Kidney glomerular epithelial cell (primary cell): ENCODE measurements around the gene METRNL.
"Not testable (repeated sequence)": the region's sequence is repeated elsewhere in the genome, so short reads cannot be mapped to it uniquely, and the experiment has no call there.

Experiments used
- DNase-seq: peaks from one replicate; lab custom pipeline; 2025; lab: John Stamatoyannopoulos, UW

METRNL gene

GRCh38 chr17:83079352-83079747 is at the start of gene METRNL:
METRNL (plus strand) TSS chr17:83079609; CDS start chr17:83079816, 207 bp downstream.
- DNase-seq: peak; percentile 19

GRCh38 chr17:83030432-83030831 is 49.0 kb upstream of the METRNL start:
- DNase-seq: no peak

- DNase-seq: no peak
Observed at GRCh38 chr17:83031321-83031945, 48.0 kb upstream of the METRNL start.

- not testable (repeated sequence) for DNase-seq
Observed at GRCh38 chr17:83031946-83032451, 47.4 kb upstream of the METRNL start.

GRCh38 chr17:83032781-83033180 is 46.6 kb upstream of the METRNL start:
- no peak for DNase-seq

- DNase-seq: no peak
Observed at GRCh38 chr17:83034525-83034924, 44.9 kb upstream of the METRNL start.

- no peak for DNase-seq
Observed at GRCh38 chr17:83035722-83036121, 43.7 kb upstream of the METRNL start.

GRCh38 chr17:83036193-83036592 is 43.2 kb upstream of the METRNL start:
- DNase-seq: no peak

GRCh38 chr17:83036666-83037065 is 42.7 kb upstream of the METRNL start:
- DNase-seq: no peak

- DNase-seq: no peak
Observed at GRCh38 chr17:83037084-83037873, 42.1 kb upstream of the METRNL start.

GRCh38 chr17:83037874-83038165 is 41.6 kb upstream of the METRNL start:
- DNase-seq: no peak

GRCh38 chr17:83038983-83039382 is 40.4 kb upstream of the METRNL start:
- not testable (repeated sequence) for DNase-seq

GRCh38 chr17:83041305-83041704 is 38.1 kb upstream of the METRNL start:
- no peak for DNase-seq

GRCh38 chr17:83042522-83043158 is 36.8 kb upstream of the METRNL start:
- DNase-seq: no peak

- not testable (repeated sequence) for DNase-seq
Observed at GRCh38 chr17:83044479-83044878, 34.9 kb upstream of the METRNL start.

- no peak for DNase-seq
Observed at GRCh38 chr17:83046448-83047181, 32.8 kb upstream of the METRNL start.

GRCh38 chr17:83047182-83047478 is 32.3 kb upstream of the METRNL start:
- DNase-seq: no peak

GRCh38 chr17:83047818-83048475 is 31.5 kb upstream of the METRNL start:
- not testable (repeated sequence) for DNase-seq

GRCh38 chr17:83050651-83051395 is 28.6 kb upstream of the METRNL start:
- DNase-seq: no peak

- DNase-seq: peak; percentile 92
Observed at GRCh38 chr17:83051396-83052240, 27.8 kb upstream of the METRNL start.
